ENCODE results near the gene PRXL2A.

- TF ChIP-seq POLR2A (IDR thresholded peaks at IDR 0.05) (no peak), CTCF (IDR thresholded peaks at IDR 0.05) (no peak)
Measured at GRCh38 chr10:80412486-80412885, 4.1 kb downstream of the PRXL2A start.

Data from lower leg skin (tissue), 3 donors.